GM21576 (cell line): ENCODE data around the gene KDM4C.

ENCODE experiments used
- ATAC-seq: cut with Tn5 transposase; IDR thresholded peaks from one replicate; pipeline ENCODE4 v1.9.1; 2021; ENCODE audit warnings: mild to moderate bottlenecking, moderate library complexity; ENCODE audit not compliant: unreplicated experiment

The KDM4C gene

GRCh38 chr9:7121664-7122063 lies 363.9 kb downstream of the KDM4C start:
- no peak for ATAC-seq

GRCh38 chr9:7123743-7124142 lies 366.0 kb downstream of the KDM4C start:
- ATAC-seq, result no peak

GRCh38 chr9:7125231-7125630 lies 367.5 kb downstream of the KDM4C start:
- ATAC-seq, result no peak

- ATAC-seq, result no peak
These were observed 371.6 kb downstream of the KDM4C start for GRCh38 chr9:7129391-7129790.

- ATAC-seq, result no peak
These were observed 372.6 kb downstream of the KDM4C start for GRCh38 chr9:7130266-7130820.

- ATAC-seq, result no peak
These were observed 374.8 kb downstream of the KDM4C start for GRCh38 chr9:7132605-7133004.

- ATAC-seq, result no peak
These were observed 378.0 kb downstream of the KDM4C start for GRCh38 chr9:7135735-7136134.

- ATAC-seq, result no peak
These were observed 379.3 kb downstream of the KDM4C start for GRCh38 chr9:7137040-7137439.

GRCh38 chr9:7137571-7137970 lies 379.8 kb downstream of the KDM4C start:
- no peak for ATAC-seq

- ATAC-seq, result no peak
These were observed 382.1 kb downstream of the KDM4C start for GRCh38 chr9:7139886-7140285.

- ATAC-seq, result no peak
These were observed 382.6 kb downstream of the KDM4C start for GRCh38 chr9:7140401-7140800.

- no peak for ATAC-seq
These were observed 385.9 kb downstream of the KDM4C start for GRCh38 chr9:7143645-7144200.

GRCh38 chr9:7144265-7145046 lies 386.7 kb downstream of the KDM4C start:
- no peak for ATAC-seq

GRCh38 chr9:7145361-7146069 lies 387.7 kb downstream of the KDM4C start:
- ATAC-seq, result no peak

GRCh38 chr9:7146582-7146981 lies 388.8 kb downstream of the KDM4C start:
- ATAC-seq, result no peak

GRCh38 chr9:7147121-7148090 lies 389.6 kb downstream of the KDM4C start:
- no peak for ATAC-seq

- no peak for ATAC-seq
These were observed 390.5 kb downstream of the KDM4C start for GRCh38 chr9:7148243-7148765.

GRCh38 chr9:7149258-7149657 lies 391.5 kb downstream of the KDM4C start:
- no peak for ATAC-seq

GRCh38 chr9:7150153-7150890 lies 392.5 kb downstream of the KDM4C start:
- no peak for ATAC-seq

GRCh38 chr9:7153134-7153533 lies 395.4 kb downstream of the KDM4C start:
- no peak for ATAC-seq
